Neutrophil (primary cell): ENCODE measurements around the gene CAPS2.
A peak's percentile ranks its signal among the peaks of the same experiment; 100 is the strongest.
"Not testable (repeated sequence)": the region's sequence is repeated elsewhere in the genome, so short reads cannot be mapped to it uniquely, and the experiment has no call there.

ENCODE experiments used
- H3K27ac ChIP-seq: fragments of 200-600 bp; sonication (generic); 2 replicates; pipeline ENCODE4 v1.5.1; 2016; ENCODE audit warnings: mild to moderate bottlenecking, moderate library complexity
- H3K27me3 ChIP-seq: fragments of 200-600 bp; sonication (generic); 2 replicates; pipeline ENCODE4 v1.6.0; 2016; ENCODE audit warnings: mild to moderate bottlenecking
- H3K36me3 ChIP-seq: fragments of 200-600 bp; sonication (generic); 2 replicates; pipeline ENCODE4 v1.5.1; 2017
- H3K4me1 ChIP-seq, 2 experiments: fragments of 200-600 bp in 1 of 2; sonication (generic) in 1 of 2; 1 replicate in 1 of 2; 2 replicates in 1 of 2; pipeline versions ENCODE4 v1.5.1 to v1.6.1; 2013 to 2016; ENCODE audit warnings: low read depth in 1 of 2, low read length in 1 of 2, mild to moderate bottlenecking in 1 of 2, moderate library complexity in 1 of 2; ENCODE audit not compliant: control insufficient read depth in 1 of 2, insufficient read depth in 1 of 2
- H3K4me3 ChIP-seq, 2 experiments: fragments of 200-600 bp in 1 of 2; sonication (generic) in 1 of 2; 1 replicate in 1 of 2; 2 replicates in 1 of 2; pipeline ENCODE4 v1.5.1; 2013 to 2016; ENCODE audit warnings: low read depth in 1 of 2, low read length in 1 of 2, mild to moderate bottlenecking in 1 of 2, moderate library complexity in 1 of 2
- H3K9me3 ChIP-seq: fragments of 200-600 bp; sonication (generic); 2 replicates; pipeline ENCODE4 v1.5.1; 2016
- TF ChIP-seq, protein P1 (sequence below): fragments of 200-600 bp; sonication (generic); IDR thresholded peaks from 2 replicates; pipeline ENCODE4 v1.5.1; 2016; ENCODE audit warnings: antibody characterized with exemption

The CAPS2 gene

GRCh38 chr12:75361408-75361807 is 31.3 kb upstream of the CAPS2 start:
- Histone ChIP-seq H3K4me1 (peaks cover 12 to 24% of the 10 kb centered on the region in 2 experiments), H3K4me3 (no peak overlapping the region), H3K27me3 (no peaks in the 10 kb centered on the region), H3K9me3 (no peaks in the 10 kb centered on the region), H3K27ac (peak overlapping the region; percentile 47), H3K36me3 (no peaks in the 10 kb centered on the region)
- TF ChIP-seq, protein P1, sequence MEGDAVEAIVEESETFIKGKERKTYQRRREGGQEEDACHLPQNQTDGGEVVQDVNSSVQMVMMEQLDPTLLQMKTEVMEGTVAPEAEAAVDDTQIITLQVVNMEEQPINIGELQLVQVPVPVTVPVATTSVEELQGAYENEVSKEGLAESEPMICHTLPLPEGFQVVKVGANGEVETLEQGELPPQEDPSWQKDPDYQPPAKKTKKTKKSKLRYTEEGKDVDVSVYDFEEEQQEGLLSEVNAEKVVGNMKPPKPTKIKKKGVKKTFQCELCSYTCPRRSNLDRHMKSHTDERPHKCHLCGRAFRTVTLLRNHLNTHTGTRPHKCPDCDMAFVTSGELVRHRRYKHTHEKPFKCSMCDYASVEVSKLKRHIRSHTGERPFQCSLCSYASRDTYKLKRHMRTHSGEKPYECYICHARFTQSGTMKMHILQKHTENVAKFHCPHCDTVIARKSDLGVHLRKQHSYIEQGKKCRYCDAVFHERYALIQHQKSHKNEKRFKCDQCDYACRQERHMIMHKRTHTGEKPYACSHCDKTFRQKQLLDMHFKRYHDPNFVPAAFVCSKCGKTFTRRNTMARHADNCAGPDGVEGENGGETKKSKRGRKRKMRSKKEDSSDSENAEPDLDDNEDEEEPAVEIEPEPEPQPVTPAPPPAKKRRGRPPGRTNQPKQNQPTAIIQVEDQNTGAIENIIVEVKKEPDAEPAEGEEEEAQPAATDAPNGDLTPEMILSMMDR, result no peak

DNA sequence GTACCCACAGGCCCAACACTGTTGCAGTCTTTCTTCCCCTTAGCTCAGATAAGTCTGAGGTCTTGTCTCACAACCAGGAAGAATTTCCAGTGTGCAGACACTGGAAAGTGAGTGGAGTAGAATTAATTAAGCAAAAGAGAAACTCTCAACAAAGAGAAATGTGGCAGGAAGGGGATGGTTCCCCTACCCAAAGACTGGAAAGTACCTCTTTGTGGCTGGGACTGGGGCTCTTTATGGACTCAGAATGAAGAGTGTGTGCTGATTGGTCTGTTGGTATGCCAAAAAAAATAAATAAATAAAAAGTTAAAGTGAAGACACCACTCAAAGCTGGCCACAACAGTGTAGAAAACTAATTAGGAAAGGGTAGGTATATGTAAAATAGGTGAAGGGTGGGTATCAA is 30.8 kb upstream of the CAPS2 start:
- peak overlapping the region; percentile 47 for H3K27ac ChIP-seq
- H3K9me3 ChIP-seq, result no peaks in the 10 kb centered on the region
- TF ChIP-seq, protein P1, result no peak
- no peaks in the 10 kb centered on the region for H3K27me3 ChIP-seq
- H3K36me3 ChIP-seq, result no peaks in the 10 kb centered on the region
- no peak overlapping the region for H3K4me3 ChIP-seq
- peaks cover 12 to 24% of the 10 kb centered on the region in 2 experiments for H3K4me1 ChIP-seq

- Histone ChIP-seq H3K9me3 (no peaks in the 10 kb centered on the region), H3K4me1 (no peaks in the 10 kb centered on the region), H3K27me3 (no peaks in the 10 kb centered on the region), H3K36me3 (no peaks in the 10 kb centered on the region), H3K27ac (no peak overlapping the region), H3K4me3 (no peak overlapping the region)
- TF ChIP-seq, protein P1, result no peak
Observed at GRCh38 chr12:75354011-75354410, 23.9 kb upstream of the CAPS2 start.

- Histone ChIP-seq H3K4me3 (no peak overlapping the region), H3K27ac (no peak overlapping the region), H3K27me3 (no peaks in the 10 kb centered on the region), H3K4me1 (no peaks in the 10 kb centered on the region), H3K36me3 (no peaks in the 10 kb centered on the region), H3K9me3 (no peaks in the 10 kb centered on the region)
- TF ChIP-seq, protein P1, result no peak
Observed at GRCh38 chr12:75350413-75350812, 20.3 kb upstream of the CAPS2 start.

- Histone ChIP-seq H3K9me3 (no peaks in the 10 kb centered on the region), H3K27ac (no peak overlapping the region), H3K27me3 (no peaks in the 10 kb centered on the region), H3K4me1 (no peaks in the 10 kb centered on the region), H3K4me3 (no peak overlapping the region), H3K36me3 (no peaks in the 10 kb centered on the region)
- TF ChIP-seq, protein P1, result no peak
Observed at GRCh38 chr12:75349946-75350345, 19.8 kb upstream of the CAPS2 start.

- not testable (repeated sequence) for H3K36me3 ChIP-seq, H3K4me3 ChIP-seq, H3K9me3 ChIP-seq, H3K27me3 ChIP-seq, H3K4me1 ChIP-seq, H3K27ac ChIP-seq
Observed at GRCh38 chr12:75346215-75346614, 16.1 kb upstream of the CAPS2 start.
